HL-60 (cell line): ENCODE measurements around the gene SAGE1.

ENCODE experiments used
- CTCF ChIP-seq: IDR thresholded peaks from one replicate; pipeline ENCODE4 v1.5.1; 2011; ENCODE audit warnings: low read length, control low read depth, inconsistent platforms; ENCODE audit not compliant: insufficient read depth
- GABPA ChIP-seq: IDR thresholded peaks from 2 replicates; pipeline ENCODE4 v1.6.1; 2012; ENCODE audit warnings: low read depth
- POLR2AphosphoS5 ChIP-seq: IDR thresholded peaks from 2 replicates; pipeline ENCODE4 v1.6.1; 2012; ENCODE audit warnings: low read depth
- REST ChIP-seq: IDR thresholded peaks from 2 replicates; pipeline ENCODE4 v1.6.1; 2012; ENCODE audit warnings: low read depth; ENCODE audit not compliant: insufficient replicate concordance
- SPI1 ChIP-seq: IDR thresholded peaks from 2 replicates; pipeline ENCODE4 v1.6.1; 2012; ENCODE audit warnings: low read depth, mild to moderate bottlenecking, borderline replicate concordance

GRCh38 chrX:135914404-135914803 lies 20.9 kb downstream of the SAGE1 start:
- TF ChIP-seq CTCF = no peak
- no peak for TF ChIP-seq POLR2AphosphoS5
- TF ChIP-seq GABPA = no peak
- no peak for TF ChIP-seq SPI1
- TF ChIP-seq REST = no peak
